ENCODE data around the gene DYNC2LI1.

The DYNC2LI1 gene

GRCh38 chr2:43819491-43820163, 45.8 kb downstream of the DYNC2LI1 start:
- H3K4me2 ChIP-seq (ENCODE audit: low read depth, low read length, poor library complexity, severe bottlenecking), result no peak overlapping the region
- H2AFZ ChIP-seq (ENCODE audit: low read length), result no peak overlapping the region
- no peak overlapping the region for H3K4me3 ChIP-seq (ENCODE audit: low read length, poor library complexity, severe bottlenecking)
- H4K20me1 ChIP-seq (ENCODE audit: insufficient read depth, low read length, poor library complexity, severe bottlenecking), result no peaks in the 10 kb centered on the region
- TF ChIP-seq EZH2phosphoT487 (IDR thresholded peaks at IDR 0.05; ENCODE audit: borderline replicate concordance) (no peak), CTCF (conservative IDR thresholded peaks at IDR 0.05; ENCODE audit: low read length) (no peak)
- H3K4me1 ChIP-seq (ENCODE audit: insufficient read depth, low read length, poor library complexity, severe bottlenecking), result no peaks in the 10 kb centered on the region
- no peaks in the 10 kb centered on the region for H3K36me3 ChIP-seq (ENCODE audit: insufficient read depth, low read length)
- H3K27me3 ChIP-seq (ENCODE audit: insufficient read depth, low read length, poor library complexity, severe bottlenecking), result no peaks in the 10 kb centered on the region
- H3K9ac ChIP-seq (ENCODE audit: low read depth, low read length, poor library complexity, severe bottlenecking), result no peak overlapping the region
- no peaks in the 10 kb centered on the region for H3K9me3 ChIP-seq (ENCODE audit: insufficient read depth, low read depth, low read length)
- H3K9me2 ChIP-seq (replicated peaks; ENCODE audit: low read depth, low read length), result no peaks in the 10 kb centered on the region
- no peaks in the 10 kb centered on the region for H3F3A ChIP-seq (ENCODE audit: low read depth)
- no peaks in the 10 kb centered on the region for H3K79me2 ChIP-seq (ENCODE audit: insufficient read depth, low read length)

- H3K36me3 ChIP-seq (ENCODE audit: insufficient read depth, low read length), result no peaks in the 10 kb centered on the region
- no peak overlapping the region for H3K4me3 ChIP-seq (ENCODE audit: low read length, poor library complexity, severe bottlenecking)
- no peak overlapping the region for H3K4me2 ChIP-seq (ENCODE audit: low read depth, low read length, poor library complexity, severe bottlenecking)
- H3K9me2 ChIP-seq (replicated peaks; ENCODE audit: low read depth, low read length), result no peaks in the 10 kb centered on the region
- TF ChIP-seq CTCF (conservative IDR thresholded peaks at IDR 0.05; ENCODE audit: low read length) (no peak), EZH2phosphoT487 (IDR thresholded peaks at IDR 0.05; ENCODE audit: borderline replicate concordance) (no peak)
- H3K4me1 ChIP-seq (ENCODE audit: insufficient read depth, low read length, poor library complexity, severe bottlenecking), result no peaks in the 10 kb centered on the region
- H3K9ac ChIP-seq (ENCODE audit: low read depth, low read length, poor library complexity, severe bottlenecking), result no peak overlapping the region
- no peaks in the 10 kb centered on the region for H3K79me2 ChIP-seq (ENCODE audit: insufficient read depth, low read length)
- no peaks in the 10 kb centered on the region for H4K20me1 ChIP-seq (ENCODE audit: insufficient read depth, low read length, poor library complexity, severe bottlenecking)
- no peaks in the 10 kb centered on the region for H3K9me3 ChIP-seq (ENCODE audit: insufficient read depth, low read depth, low read length)
- no peaks in the 10 kb centered on the region for H3K27me3 ChIP-seq (ENCODE audit: insufficient read depth, low read length, poor library complexity, severe bottlenecking)
- H3F3A ChIP-seq (ENCODE audit: low read depth), result no peaks in the 10 kb centered on the region
- H2AFZ ChIP-seq (ENCODE audit: low read length), result no peak overlapping the region
Observed at GRCh38 chr2:43822839-43823238, 49.0 kb downstream of the DYNC2LI1 start.

- no peaks in the 10 kb centered on the region for H3K36me3 ChIP-seq (ENCODE audit: insufficient read depth, low read length)
- H3F3A ChIP-seq (ENCODE audit: low read depth), result no peaks in the 10 kb centered on the region
- no peaks in the 10 kb centered on the region for H3K27me3 ChIP-seq (ENCODE audit: insufficient read depth, low read length, poor library complexity, severe bottlenecking)
- H2AFZ ChIP-seq (ENCODE audit: low read length), result no peak overlapping the region
- H3K9me2 ChIP-seq (replicated peaks; ENCODE audit: low read depth, low read length), result no peaks in the 10 kb centered on the region
- H3K9ac ChIP-seq (ENCODE audit: low read depth, low read length, poor library complexity, severe bottlenecking), result no peak overlapping the region
- H3K79me2 ChIP-seq (ENCODE audit: insufficient read depth, low read length), result no peaks in the 10 kb centered on the region
- H4K20me1 ChIP-seq (ENCODE audit: insufficient read depth, low read length, poor library complexity, severe bottlenecking), result no peaks in the 10 kb centered on the region
- H3K4me3 ChIP-seq (ENCODE audit: low read length, poor library complexity, severe bottlenecking), result no peak overlapping the region
- H3K9me3 ChIP-seq (ENCODE audit: insufficient read depth, low read depth, low read length), result no peaks in the 10 kb centered on the region
- H3K4me1 ChIP-seq (ENCODE audit: insufficient read depth, low read length, poor library complexity, severe bottlenecking), result no peaks in the 10 kb centered on the region
- TF ChIP-seq CTCF (conservative IDR thresholded peaks at IDR 0.05; ENCODE audit: low read length) (no peak), EZH2phosphoT487 (IDR thresholded peaks at IDR 0.05; ENCODE audit: borderline replicate concordance) (no peak)
- no peak overlapping the region for H3K4me2 ChIP-seq (ENCODE audit: low read depth, low read length, poor library complexity, severe bottlenecking)
Observed at GRCh38 chr2:43823751-43824150, 49.9 kb downstream of the DYNC2LI1 start.
